ENCODE measurements around the gene RASA4.
"Not testable (repeated sequence)": the region's sequence is repeated elsewhere in the genome, so short reads cannot be mapped to it uniquely, and the experiment has no call there.

Gene RASA4

DNA sequence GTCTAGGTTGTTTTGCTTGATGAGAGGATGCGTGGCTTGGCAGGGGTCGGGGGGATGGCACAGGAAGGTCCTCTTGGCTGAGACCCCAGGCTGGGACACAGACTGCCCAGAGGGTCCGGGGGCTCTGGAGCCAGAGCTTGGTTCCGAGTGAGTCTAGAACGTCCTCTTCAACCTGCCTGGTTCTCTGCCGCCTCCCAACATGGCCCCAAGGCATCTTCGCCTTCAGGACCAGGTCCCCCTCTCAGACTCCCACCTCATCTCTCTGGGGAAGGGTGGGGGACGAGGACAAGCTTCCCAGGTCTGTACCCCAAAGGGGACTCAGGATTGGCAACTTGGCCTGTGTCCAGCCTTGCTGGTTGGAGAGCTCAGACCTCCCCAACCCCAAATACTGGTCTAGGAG lies 74.5 kb downstream of the RASA4 start:
- not testable (repeated sequence) for DNase-seq

GRCh38 chr7:102540604-102541003 lies 76.0 kb downstream of the RASA4 start:
- DNase-seq = not testable (repeated sequence)

DNA sequence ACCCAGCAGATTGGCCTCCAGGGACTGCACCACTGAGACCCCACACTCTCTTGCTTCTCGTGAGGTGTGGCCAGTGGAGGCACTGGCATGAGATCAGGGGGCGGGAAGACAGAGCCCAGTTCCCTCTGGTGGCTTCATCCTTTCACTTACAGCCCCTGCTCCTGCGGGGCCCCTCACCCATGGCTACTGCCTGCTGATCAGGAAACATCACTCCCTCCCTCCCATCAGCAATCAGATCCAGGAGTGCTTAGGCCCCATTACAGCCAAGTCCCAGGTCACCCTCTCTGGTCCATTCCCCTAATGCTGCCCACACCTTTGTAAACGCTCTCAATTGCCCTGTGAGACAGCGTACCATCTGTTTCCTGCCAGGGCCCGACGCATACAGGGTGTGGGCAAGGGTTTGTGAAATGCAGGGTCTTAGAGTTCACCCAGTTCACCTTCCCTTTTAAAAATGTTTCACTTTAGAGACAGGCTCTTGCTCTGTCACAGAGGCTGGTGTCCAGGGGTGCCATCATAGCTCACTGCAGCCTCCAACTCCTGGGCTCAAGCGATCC lies 81.4 kb downstream of the RASA4 start:
- not testable (repeated sequence) for DNase-seq

DNA sequence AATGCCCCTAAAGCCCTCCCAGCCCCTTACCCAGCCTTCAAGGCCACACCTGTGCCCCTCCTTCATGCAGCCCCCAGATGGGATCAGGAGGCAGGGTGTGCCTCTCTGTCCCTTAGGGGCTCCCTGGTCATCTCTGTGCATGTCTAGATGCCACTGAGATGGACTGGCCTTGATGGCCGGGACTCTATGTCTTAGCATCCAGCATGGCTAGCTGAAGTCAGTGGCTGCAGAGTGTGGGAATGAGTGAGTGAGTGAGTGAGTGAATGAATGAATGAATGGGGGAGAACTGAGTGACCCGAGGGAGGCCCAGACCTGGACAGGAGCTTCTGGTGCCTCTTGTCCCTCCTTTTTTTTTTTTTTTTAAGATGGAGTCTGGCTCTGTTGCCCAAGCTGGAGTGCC lies 84.4 kb downstream of the RASA4 start:
- peak; percentile 47 for DNase-seq

DNA sequence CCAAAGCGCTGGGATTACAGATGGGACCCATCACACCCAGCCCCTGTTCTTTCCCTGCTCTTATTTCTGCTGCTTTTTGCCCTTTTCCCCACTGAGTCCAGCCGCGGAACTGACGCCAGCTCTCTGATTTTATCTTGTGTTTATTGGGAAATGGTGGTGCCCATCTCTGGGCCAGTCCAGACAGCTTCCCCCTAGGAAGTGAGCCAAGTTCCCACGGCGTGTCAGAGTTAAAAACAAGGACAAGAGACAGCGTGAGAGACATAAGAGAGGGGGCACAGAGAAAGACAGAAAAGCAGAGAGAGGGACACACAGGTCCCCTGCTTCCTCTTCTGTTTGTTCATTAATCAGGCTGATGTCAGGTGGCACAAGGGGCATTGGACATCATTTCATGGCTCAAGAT lies 85.0 kb downstream of the RASA4 start:
- DNase-seq = not testable (repeated sequence)

DNA sequence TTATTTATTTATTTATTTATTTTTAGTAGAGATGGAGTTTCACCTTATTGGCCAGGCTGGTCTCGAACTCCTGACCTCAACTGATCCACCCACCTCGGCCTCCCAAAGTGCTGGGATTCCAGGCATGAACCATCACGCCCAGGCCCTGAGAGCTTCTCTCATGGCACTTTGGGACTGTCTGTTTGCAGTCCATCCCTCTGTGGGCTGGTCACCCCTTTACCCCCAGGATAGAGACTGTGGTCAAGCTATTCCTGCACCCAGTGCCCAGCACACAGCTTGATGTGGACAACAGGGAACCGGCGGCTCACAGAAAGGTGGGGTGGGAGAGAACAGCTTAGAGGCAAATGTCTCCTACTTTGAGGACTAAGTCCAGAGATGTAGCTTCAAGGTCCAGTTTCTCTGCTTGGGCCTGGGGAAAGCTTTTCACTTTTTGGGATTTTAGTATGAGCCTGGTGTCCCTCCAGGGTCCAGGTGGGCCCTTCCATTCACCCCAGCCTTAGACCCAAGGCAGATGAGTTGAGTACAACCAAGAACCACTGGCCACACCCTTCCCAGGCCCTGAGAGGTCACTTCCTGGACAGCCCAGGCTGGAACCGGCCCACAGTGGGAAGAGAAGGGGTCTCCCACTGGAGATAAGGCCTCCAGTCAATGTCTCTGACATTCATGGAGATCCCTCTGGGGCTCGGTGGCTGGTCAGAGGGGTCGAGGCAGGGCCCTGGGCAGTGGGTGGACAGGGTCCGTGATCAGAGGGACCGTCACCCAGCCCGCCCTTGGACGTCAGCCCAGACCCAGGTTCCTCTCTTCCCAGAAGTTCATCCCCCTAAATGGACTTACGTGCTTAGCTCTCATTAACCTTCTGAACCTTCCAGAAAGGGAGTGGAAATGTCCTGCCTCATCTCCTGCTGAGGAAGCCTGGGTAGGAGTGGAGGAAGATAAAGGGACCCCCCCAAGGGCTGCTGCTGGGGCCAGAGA lies 88.4 kb downstream of the RASA4 start:
- DNase-seq = peak; percentile 51

DNA sequence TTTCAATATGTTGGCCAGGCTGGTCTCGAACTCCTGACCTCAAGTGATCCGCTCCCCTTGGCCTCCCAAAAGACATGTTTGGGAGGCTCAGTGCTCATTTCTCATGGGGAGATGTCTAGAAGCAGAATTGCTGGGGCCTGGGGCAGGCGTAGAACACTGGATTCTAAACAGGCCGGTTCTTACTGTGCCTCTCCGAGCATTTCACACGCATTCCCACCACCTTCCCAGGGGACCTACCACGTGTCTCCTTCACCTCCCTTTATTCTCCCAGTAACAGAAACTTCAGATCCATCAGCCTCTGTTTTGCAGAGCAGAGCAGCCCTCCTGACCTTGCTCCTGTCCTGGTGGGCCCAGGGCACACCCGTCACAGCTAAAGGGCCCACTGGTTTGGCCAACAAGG lies 89.4 kb downstream of the RASA4 start:
- not testable (repeated sequence) for DNase-seq

- peak; percentile 54 for DNase-seq
Measured at GRCh38 chr7:102524803-102525202, 91.8 kb downstream of the RASA4 start.

Measured in activated CD8-positive, alpha-beta memory T cell treated with anti-CD3 and anti-CD28 coated beads for 24 hours (primary cell).